IMR-90 (cell line): ENCODE measurements around the gene ZBTB8OS. TPM values are rescaled to one million over a fixed set of nuclear protein-coding genes. Genes with fewer than 3 reads are reported as not detected.

Experiments
- ATAC-seq: fragments of 200-7000 bp; cut with Tn5 transposase; 2 replicates; pipeline ENCODE4 v1.9.1; 2020; ENCODE audit warnings: low read depth, mild to moderate bottlenecking, moderate library complexity
- BruUV-seq: library from RNA; stranded (reverse); fragments of 400-500 nt; replicated peaks from 2 replicates; lab custom pipeline; 2021; lab: Mats Ljungman, UMichigan
- CTCF ChIA-PET: fragments of 300-600 bp; formaldehyde crosslinking; extraction: SDS; loops from one replicate; lab custom pipeline; 2021; ENCODE audit warnings: antibody characterized with exemption; lab: Yijun Ruan, JAX
- POLR2A ChIA-PET: fragments of 300-600 bp; sonication (Branson Sonifier 250); formaldehyde crosslinking; loops from one replicate; lab custom pipeline; 2022; ENCODE audit warnings: antibody characterized with exemption; ENCODE audit not compliant: unreplicated experiment; lab: Charles Lee
- DNase-seq: peaks from one replicate; pipeline ENCODE4 v3.0.0; 2013
- H2AFZ ChIP-seq: replicated peaks from 2 replicates; pipeline ENCODE3; 2013; ENCODE audit warnings: low read length, mild to moderate bottlenecking; ENCODE audit not compliant: poor library complexity
- H2AK5ac ChIP-seq: 2 replicates; pipeline ENCODE4 v1.6.1; 2013; ENCODE audit warnings: low read depth, low read length, inconsistent platforms
- H2AK9ac ChIP-seq: replicated peaks from 2 replicates; pipeline ENCODE3; 2013; ENCODE audit warnings: mild to moderate bottlenecking, low read depth, low read length, moderate library complexity; ENCODE audit not compliant: poor library complexity
- H2BK120ac ChIP-seq: 2 replicates; pipeline ENCODE4 v1.6.1; 2013; ENCODE audit warnings: low read depth, low read length, inconsistent platforms
- H2BK15ac ChIP-seq: 3 replicates; pipeline ENCODE4 v1.6.1; 2013; ENCODE audit warnings: low read depth, low read length, inconsistent platforms
- H2BK20ac ChIP-seq: 2 replicates; pipeline ENCODE4 v1.6.1; 2013; ENCODE audit warnings: low read depth, mild to moderate bottlenecking, inconsistent platforms, low read length, moderate library complexity
- H2BK5ac ChIP-seq: 2 replicates; pipeline ENCODE4 v1.6.1; 2013; ENCODE audit warnings: mild to moderate bottlenecking, low read depth, low read length, inconsistent platforms; ENCODE audit not compliant: poor library complexity, severe bottlenecking
- H3K14ac ChIP-seq: replicated peaks from 2 replicates; pipeline ENCODE4 v1.6.1; 2013; ENCODE audit warnings: low read depth, low read length, inconsistent platforms
- H3K18ac ChIP-seq: 2 replicates; pipeline ENCODE4 v1.6.1; 2013; ENCODE audit warnings: low read depth, low read length, control low read depth
- H3K23ac ChIP-seq: 2 replicates; pipeline ENCODE4 v1.6.1; 2013; ENCODE audit warnings: low read depth, low read length, inconsistent platforms
- H3K27ac ChIP-seq: 2 replicates; pipeline ENCODE4 v1.5.1; 2013; ENCODE audit warnings: mild to moderate bottlenecking, control low read depth, low read length; ENCODE audit not compliant: insufficient read depth
- H3K27me3 ChIP-seq: 2 replicates; pipeline ENCODE4 v1.6.1; 2013; ENCODE audit warnings: low read length; ENCODE audit not compliant: control insufficient read depth, insufficient read depth
- H3K36me3 ChIP-seq: 2 replicates; pipeline ENCODE4 v1.6.1; 2013; ENCODE audit warnings: low read length, mixed read lengths; ENCODE audit not compliant: control insufficient read depth, insufficient read depth
- H3K4ac ChIP-seq: 2 replicates; pipeline ENCODE4 v1.6.1; 2013; ENCODE audit warnings: low read depth, low read length, inconsistent platforms
- H3K4me1 ChIP-seq: 2 replicates; pipeline ENCODE4 v1.6.1; 2013; ENCODE audit warnings: low read length, mixed read lengths; ENCODE audit not compliant: control insufficient read depth, insufficient read depth
- H3K4me2 ChIP-seq: 2 replicates; pipeline ENCODE4 v1.6.1; 2013; ENCODE audit warnings: low read depth, mild to moderate bottlenecking, control low read depth, low read length, moderate library complexity
- H3K4me3 ChIP-seq: 2 replicates; pipeline ENCODE4 v1.5.1; 2013; ENCODE audit warnings: low read depth, mild to moderate bottlenecking, control low read depth, low read length, moderate library complexity; ENCODE audit not compliant: insufficient read depth
- H3K56ac ChIP-seq: 2 replicates; pipeline ENCODE4 v1.6.1; 2013; ENCODE audit warnings: low read length, inconsistent platforms; ENCODE audit not compliant: insufficient read depth; ENCODE audit errors: extremely low read depth
- H3K79me1 ChIP-seq, 2 experiments: 2 replicates each; pipeline ENCODE4 v1.6.1; 2013; ENCODE audit warnings: low read length in 2 of 2, inconsistent platforms in 1 of 2, low read depth in 1 of 2
- H3K9ac ChIP-seq: 2 replicates; pipeline ENCODE4 v1.6.1; 2013; ENCODE audit warnings: low read depth, low read length, control low read depth
- H3K9me1 ChIP-seq: 2 replicates; pipeline ENCODE4 v1.6.1; 2013; ENCODE audit warnings: low read length, inconsistent platforms; ENCODE audit not compliant: insufficient read depth
- H3K9me3 ChIP-seq: 2 replicates; pipeline ENCODE4 v1.6.1; 2013; ENCODE audit warnings: low read length; ENCODE audit not compliant: control insufficient read depth, insufficient read depth
- H4K20me1 ChIP-seq: 2 replicates; pipeline ENCODE4 v1.6.1; 2013; ENCODE audit warnings: low read length, inconsistent platforms; ENCODE audit not compliant: insufficient read depth
- H4K5ac ChIP-seq: 2 replicates; pipeline ENCODE4 v1.6.1; 2013; ENCODE audit warnings: mild to moderate bottlenecking, low read depth, low read length, control low read depth
- H4K8ac ChIP-seq, 2 experiments: 2 replicates each; pipeline ENCODE4 v1.6.1; 2013; ENCODE audit warnings: low read depth in 2 of 2, low read length in 2 of 2, control low read depth in 1 of 2, inconsistent platforms in 1 of 2
- H4K91ac ChIP-seq: 2 replicates; pipeline ENCODE4 v1.6.1; 2013; ENCODE audit warnings: low read depth, low read length, inconsistent platforms; ENCODE audit not compliant: insufficient read depth
- BHLHE40 ChIP-seq: fragments of 150-350 bp; IDR thresholded peaks from 2 replicates; pipeline ENCODE4 v1.6.1; 2016; ENCODE audit warnings: mild to moderate bottlenecking, low read depth, low read length
- CHD1 ChIP-seq: IDR thresholded peaks from 2 replicates; pipeline ENCODE4 v1.6.1; 2012; ENCODE audit warnings: low read depth, low read length, improper control_type of control experiment
- CTCF ChIP-seq: conservative IDR thresholded peaks from 2 replicates; pipeline ENCODE4 v1.5.1; 2012; ENCODE audit warnings: mild to moderate bottlenecking, low read depth, low read length, improper control_type of control experiment
- FOS ChIP-seq: fragments of 150-350 bp; IDR thresholded peaks from 2 replicates; pipeline ENCODE4 v1.6.1; 2016; ENCODE audit warnings: low read depth, low read length
- MAZ ChIP-seq: IDR thresholded peaks from 2 replicates; pipeline ENCODE4 v1.6.1; 2012; ENCODE audit warnings: low read depth, mild to moderate bottlenecking, low read length, improper control_type of control experiment, moderate library complexity, borderline replicate concordance
- MXI1 ChIP-seq: IDR thresholded peaks from 2 replicates; pipeline ENCODE4 v1.6.1; 2012; ENCODE audit warnings: low read depth, mild to moderate bottlenecking, low read length, moderate library complexity, borderline replicate concordance
- POLR2A ChIP-seq: IDR thresholded peaks from 2 replicates; pipeline ENCODE4 v1.6.1; 2012; ENCODE audit warnings: mild to moderate bottlenecking, low read depth, low read length
- RCOR1 ChIP-seq: IDR thresholded peaks from 2 replicates; pipeline ENCODE4 v1.6.1; 2012; ENCODE audit warnings: mild to moderate bottlenecking, low read length, improper control_type of control experiment; ENCODE audit not compliant: insufficient replicate concordance
- USF2 ChIP-seq: fragments of 150-350 bp; IDR thresholded peaks from 2 replicates; pipeline ENCODE4 v1.6.1; 2017; ENCODE audit warnings: mild to moderate bottlenecking, antibody characterized with exemption, low read length, low read depth
- WGBS, 2 experiments: methylation state at CpG; one replicate each; pipeline versions ENCODE4 v1.1.5 to v1.1.7; 2013; ENCODE audit warnings: missing lambda C conversion rate in 2 of 2; ENCODE audit not compliant: insufficient read length in 1 of 2; ENCODE audit errors: extremely low coverage in 2 of 2; 5-methylcytosine and 5-hydroxymethylcytosine counted together
- dilution Hi-C: fragments of 300-500 bp; cut with HindIII; formaldehyde crosslinking; loops from one replicate; pipeline ENCODE4 v1.14.3; 2018; ENCODE audit warnings: low sequenced_read_pairs; ENCODE audit not compliant: unreplicated experiment
- in situ Hi-C: fragments of 300-500 bp; cut with MboI; formaldehyde crosslinking; loops from 3 replicates; pipeline ENCODE4 v1.14.3; 2019; ENCODE audit warnings: low sequenced_read_pairs, inconsistent platforms, mixed read lengths
- intact Hi-C: fragments of 100-400 bp; cut with micrococcal nuclease; formaldehyde crosslinking; loops from 2 replicates; pipeline ENCODE4 v1.10.0; 2022
- polyA plus RNA-seq, 3 experiments: library from polyadenylated mRNA; depleted of rRNA; stranded (reverse); fragments of >200 nt; gene quantifications; 2 replicates each; pipeline ENCODE4 v1.2.3, GENCODE V29; 2012; ENCODE audit warnings: low replicate concordance in 1 of 3
- total RNA-seq: library from RNA; depleted of rRNA; stranded (reverse); fragments of >200 nt; gene quantifications from 2 replicates; pipeline ENCODE4 v1.2.3, GENCODE V29; 2012

Gene ZBTB8OS
- total and polyA plus RNA-seq, 2 of the 4 experiments (the other 2 are of a cell fraction): 31.0 to 43.5 TPM

- Histone ChIP-seq H2BK5ac (peak within 1 kb of the TSS; percentile 96), H3K4ac (peak within 1 kb of the TSS; percentile 98), H3K27me3 (no peaks in the 10 kb centered on the region), H4K5ac (peak within 1 kb of the TSS; percentile 97), H3K27ac (peak within 1 kb of the TSS; percentile 96), H2AK5ac (peak within 1 kb of the TSS; percentile 91), H2AK9ac (peak within 1 kb of the TSS; percentile 99), H3K36me3 (peaks cover 15% of the 10 kb centered on the region), H2BK15ac (peak within 1 kb of the TSS; percentile 61; the same call in 1 of the 3 replicates), H3K14ac (peak within 1 kb of the TSS; percentile 99), H3K9me3 (no peaks in the 10 kb centered on the region), H3K4me2 (peak within 1 kb of the TSS; percentile 98), H4K20me1 (peaks cover 5% of the 10 kb centered on the region; the same call in 1 of the 2 replicates), H3K56ac (peak within 1 kb of the TSS; percentile 98), H2BK120ac (peak within 1 kb of the TSS; percentile 87), H2AFZ (peak within 1 kb of the TSS; percentile 90), H3K79me1 (peaks cover 15 to 43% of the 10 kb centered on the region in 2 experiments), H3K4me3 (peak within 1 kb of the TSS; percentile 97), H4K91ac (peak within 1 kb of the TSS; percentile 96), H3K9me1 (no peaks in the 10 kb centered on the region; the same call in 1 of the 2 replicates), H3K4me1 (peaks cover 3% of the 10 kb centered on the region; the same call in 1 of the 2 replicates), H3K23ac (peak within 1 kb of the TSS; percentile 94), H3K18ac (peak within 1 kb of the TSS; percentile 93), H4K8ac (peak within 1 kb of the TSS; percentile 81 to 99), H3K9ac (peak within 1 kb of the TSS; percentile 95), H2BK20ac (peak within 1 kb of the TSS; percentile 39; the same call in 1 of the 2 replicates)
- peak; percentile 95 for ATAC-seq
- in situ Hi-C loops (no loop called here), dilution Hi-C loops (no loop called here), intact Hi-C loops (loop anchor here (2.0 kb wide), 2 partner anchors 52 to 202 kb away; partner anchors contain the start of gene SYNC)
- TF ChIP-seq RCOR1 (no peak), MXI1 (0 out of 2 replicates have a peak, but pooled peaks have one; percentile 16), MAZ (peak; percentile 68; the same call in 1 of the 2 replicates), CHD1 (peak; percentile 94), FOS (0 out of 2 replicates have a peak, but pooled peaks have one; percentile 15), POLR2A (peak; percentile 5), BHLHE40 (peak; percentile 93), USF2 (peak; percentile 94), CTCF (no peak)
- POLR2A ChIA-PET: interaction anchor here (0.6 kb wide), 1 partner anchor 412 kb away, joined by 3 read pairs; no protein-coding TSS in a partner anchor
- BruUV-seq: no TSS peak
- 0% methylated on average over 33 of the region's 67 CpGs; no CpG with 5 or more reads in 1 of the 2 experiments for WGBS, 2 experiments
- peak; percentile 96 for DNase-seq
- CTCF ChIA-PET: interaction anchor here (0.6 kb wide), 1 partner anchor 13 kb away, joined by 4 read pairs; no protein-coding TSS in a partner anchor
These were observed 556 bp upstream of the ZBTB8OS start, which contains the start of gene RBBP4 for GRCh38 chr1:32650752-32651460. TSS of gene RBBP4 (plus strand) at chr1:32651208. CDS start at chr1:32651307, 99 bp downstream.
